Stimulated activated CD4-positive, alpha-beta T cell treated with anti-CD3 and anti-CD28 coated beads, Interleukin-1b, Interleukin-23, amount 100 ng/mL, for 24 hours (primary cell): ENCODE results near the gene MGAT4B.

Source experiments
- DNase-seq, 4 experiments: peaks; one replicate each; pipeline ENCODE4 v3.0.0-alpha.2; 2020; ENCODE audit warnings: low read depth in 4 of 4, low spot score in 1 of 4

The MGAT4B gene

DNA sequence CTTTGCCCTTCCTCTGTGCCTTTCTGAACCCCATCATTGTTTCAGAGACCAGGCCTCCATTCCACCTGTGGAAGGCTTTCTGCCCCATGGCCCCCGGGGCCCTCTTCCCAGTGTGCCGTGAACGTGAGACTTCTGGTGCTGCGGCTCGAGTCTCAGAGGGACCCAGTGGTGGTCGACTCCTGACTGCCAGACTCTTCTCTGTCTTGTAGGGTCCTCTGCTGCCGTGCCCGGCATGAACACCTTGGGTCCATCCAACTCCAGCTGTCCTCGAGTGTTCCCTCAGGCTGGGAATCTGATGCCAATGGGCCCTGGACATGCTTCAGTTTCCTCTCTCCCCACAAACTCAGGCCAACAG lies 33.0 kb downstream of the MGAT4B start:
- no peak for DNase-seq

DNA sequence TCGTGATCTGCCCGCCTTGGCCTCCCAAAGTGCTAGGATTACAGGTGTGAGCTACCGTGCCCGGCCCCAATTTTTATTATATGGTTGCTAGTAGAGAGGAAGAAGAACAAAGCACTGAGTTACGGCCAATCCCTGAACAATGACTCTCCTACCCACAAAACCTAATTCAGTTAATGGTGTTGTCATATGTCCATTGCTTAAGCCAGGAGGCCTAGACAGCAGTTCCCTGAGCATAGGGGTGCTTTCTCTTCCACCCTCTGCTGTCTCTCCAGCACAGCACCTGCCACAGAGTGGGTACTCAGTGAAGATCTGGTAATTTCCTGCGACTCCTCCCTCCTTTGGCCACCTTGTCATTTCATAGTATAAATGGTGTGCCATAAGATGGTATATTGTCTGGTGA lies 34.3 kb downstream of the MGAT4B start:
- no peak for DNase-seq

- no peak for DNase-seq
Measured at GRCh38 chr5:179771311-179771895, 35.3 kb downstream of the MGAT4B start.

GRCh38 chr5:179769796-179770195 lies 36.9 kb downstream of the MGAT4B start:
- DNase-seq, result no peak

GRCh38 chr5:179769271-179769670 lies 37.4 kb downstream of the MGAT4B start:
- no peak for DNase-seq

GRCh38 chr5:179768326-179769085 lies 38.2 kb downstream of the MGAT4B start:
- no peak for DNase-seq

DNA sequence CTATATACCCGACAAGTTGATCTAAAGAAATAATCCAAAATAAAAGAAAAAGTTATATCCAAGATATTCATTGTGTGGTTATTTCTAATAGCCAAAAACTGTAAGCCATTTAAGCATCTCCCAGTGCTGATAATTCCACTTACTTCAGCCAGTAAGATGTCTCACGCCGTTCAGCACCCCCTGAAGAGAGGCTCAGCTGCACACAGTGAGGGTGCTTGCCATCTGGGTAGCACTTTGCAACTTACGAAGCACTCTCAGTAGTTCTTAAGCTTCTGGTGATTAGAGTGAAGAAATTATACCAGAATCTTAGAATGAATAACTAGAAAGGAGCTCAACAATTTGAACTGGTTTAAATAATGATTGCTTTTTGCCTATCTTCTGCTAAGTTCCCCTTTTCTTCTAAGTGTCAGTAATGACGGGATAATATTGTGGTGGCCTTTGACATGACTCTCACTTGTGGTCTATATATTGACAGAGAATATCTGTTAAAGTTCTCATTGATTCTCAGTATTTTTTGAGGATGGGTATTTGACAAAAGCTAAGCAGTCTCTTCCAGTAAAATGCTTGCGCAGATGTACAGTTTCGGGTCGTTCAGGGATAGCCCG lies 39.1 kb downstream of the MGAT4B start:
- no peak for DNase-seq

DNA sequence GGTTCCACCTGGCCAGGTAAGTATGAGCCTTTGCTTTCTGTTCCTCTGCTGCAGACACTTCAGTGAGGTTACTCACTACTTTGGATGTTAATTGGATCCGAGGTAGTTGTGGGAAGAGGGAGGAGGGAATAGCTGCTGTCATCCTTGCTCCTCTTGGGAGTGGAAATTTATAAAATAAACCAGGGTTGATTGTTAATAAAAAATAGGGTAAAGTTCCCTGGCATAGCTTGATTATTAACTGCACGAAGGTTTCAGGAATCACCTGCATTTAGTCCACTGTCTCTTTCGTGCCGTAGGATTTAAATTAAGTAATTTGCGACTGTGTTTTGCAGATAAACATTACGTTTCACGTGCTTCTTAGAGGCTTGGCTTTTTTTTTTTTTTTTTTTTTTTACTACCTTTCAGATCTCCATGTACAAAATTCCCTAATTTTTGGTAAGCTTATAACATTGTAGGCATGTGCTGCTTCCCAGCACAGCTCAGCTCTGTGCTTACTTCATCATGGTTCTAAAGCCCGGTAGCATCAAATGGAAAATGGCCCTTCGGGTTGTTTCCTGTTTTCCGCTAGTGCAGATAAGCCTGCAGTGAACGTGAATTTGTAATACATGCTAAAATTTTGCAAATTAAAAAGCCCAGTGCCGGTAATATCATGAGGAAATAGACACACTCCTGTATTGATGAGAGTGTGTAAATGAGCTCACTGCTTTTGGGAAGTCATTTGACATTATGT lies 39.8 kb downstream of the MGAT4B start:
- DNase-seq, result no peak

- DNase-seq, result no peak
Measured at GRCh38 chr5:179766021-179766725, 40.5 kb downstream of the MGAT4B start.

DNA sequence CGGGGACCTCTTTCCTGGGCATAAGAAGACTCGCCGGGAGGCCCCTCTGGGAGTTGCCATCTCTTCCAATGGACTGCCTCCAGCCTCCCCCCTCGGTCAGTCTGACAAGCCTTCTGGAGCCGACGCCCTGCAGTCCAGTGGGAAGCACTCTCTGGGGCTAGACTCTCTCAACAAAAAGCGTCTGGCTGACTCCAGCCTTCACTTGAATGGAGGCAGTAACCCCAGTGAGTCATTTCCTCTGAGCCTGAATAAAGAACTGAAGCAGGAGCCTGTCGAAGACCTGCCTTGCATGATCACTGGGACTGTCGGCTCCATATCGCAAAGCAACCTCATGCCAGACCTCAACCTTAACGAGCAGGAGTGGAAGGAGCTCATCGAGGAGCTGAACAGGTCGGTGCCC lies 41.3 kb downstream of the MGAT4B start:
- DNase-seq, result no peak

DNA sequence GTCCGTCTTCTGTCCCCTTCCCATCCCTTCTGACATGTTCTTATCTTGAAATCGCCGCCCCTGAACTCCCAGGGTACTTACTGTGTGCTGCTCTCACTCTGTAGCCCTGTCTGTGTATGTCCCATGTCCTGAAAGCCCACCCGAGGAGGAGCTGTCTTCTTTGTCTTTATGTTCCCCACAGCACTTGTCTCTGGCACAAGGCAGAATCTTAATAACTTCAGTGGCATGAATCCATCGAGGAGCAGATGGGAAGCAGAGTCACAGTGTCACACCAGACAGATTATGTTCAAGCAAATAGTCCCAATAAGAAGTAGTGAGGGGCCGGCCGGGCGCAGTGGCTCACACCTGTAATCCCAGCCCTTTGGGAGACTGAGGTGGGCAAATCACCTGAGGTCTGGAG lies 42.6 kb downstream of the MGAT4B start:
- DNase-seq, result no peak

GRCh38 chr5:179763215-179763945 lies 43.3 kb downstream of the MGAT4B start:
- DNase-seq, result peak in 3 of 4 experiments; percentile 6 to 27 (median 25)

DNA sequence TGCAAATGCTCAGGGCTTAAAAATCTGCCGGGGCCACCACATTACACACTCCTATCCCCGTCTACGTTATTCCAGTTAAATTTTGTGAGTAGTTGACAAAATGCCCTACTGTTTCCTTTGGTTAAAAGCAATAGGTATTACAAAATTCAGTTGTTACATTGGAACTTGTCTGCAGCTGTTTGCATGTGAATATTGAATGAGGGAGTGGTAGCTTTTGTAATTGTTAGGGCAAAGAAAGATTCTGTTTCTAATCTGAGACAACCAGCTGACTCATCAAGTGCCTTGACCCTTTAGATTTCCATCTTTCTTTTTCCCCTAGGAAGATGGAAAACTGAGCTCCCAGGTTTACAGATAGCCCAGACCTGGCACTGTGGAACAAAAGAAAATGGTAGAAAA lies 43.9 kb downstream of the MGAT4B start:
- DNase-seq, result no peak

- no peak for DNase-seq
Measured at GRCh38 chr5:179762079-179762780, 44.4 kb downstream of the MGAT4B start.

GRCh38 chr5:179759581-179760551 lies 46.8 kb downstream of the MGAT4B start:
- peak in 3 of 4 experiments; percentile 4 to 21 (median 7) for DNase-seq

GRCh38 chr5:179758955-179759354 lies 47.7 kb downstream of the MGAT4B start:
- DNase-seq, result no peak

GRCh38 chr5:179755022-179755421 lies 51.6 kb downstream of the MGAT4B start:
- no peak for DNase-seq

DNA sequence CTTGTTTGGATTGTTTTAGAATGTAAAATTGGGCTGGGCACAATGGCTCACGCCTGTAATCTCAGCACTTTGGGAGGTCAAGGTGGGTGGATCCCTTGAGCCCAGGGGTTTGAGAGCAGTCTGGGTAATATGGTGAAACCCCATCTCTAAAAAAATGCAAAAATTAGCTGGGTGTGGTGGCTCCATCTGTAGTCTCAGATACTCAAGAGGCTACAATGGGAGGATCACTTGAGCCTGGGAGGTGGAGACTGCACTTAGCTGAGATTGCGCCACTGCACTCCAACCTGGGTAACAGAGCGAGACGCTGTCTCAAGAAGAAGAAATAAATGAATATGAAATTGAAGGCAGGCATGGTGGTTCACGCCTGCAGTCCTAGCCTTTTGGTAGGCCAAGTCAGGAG lies 52.7 kb downstream of the MGAT4B start:
- no peak for DNase-seq
